NT2/D1 (cell line): ENCODE measurements around the gene TMEM255B.

Experiments used
- SUZ12 ChIP-seq: IDR thresholded peaks from 2 replicates; pipeline ENCODE4 v1.6.1; 2011; ENCODE audit not compliant: insufficient read length, insufficient read depth; ENCODE audit errors: extremely low read depth
- YY1 ChIP-seq: IDR thresholded peaks from 2 replicates; pipeline ENCODE4 v1.6.1; 2011; ENCODE audit not compliant: insufficient read length, insufficient read depth
- ZNF274 ChIP-seq: IDR thresholded peaks from 2 replicates; pipeline ENCODE4 v1.6.1; 2011; ENCODE audit warnings: mild to moderate bottlenecking, low read depth, low read length

DNA sequence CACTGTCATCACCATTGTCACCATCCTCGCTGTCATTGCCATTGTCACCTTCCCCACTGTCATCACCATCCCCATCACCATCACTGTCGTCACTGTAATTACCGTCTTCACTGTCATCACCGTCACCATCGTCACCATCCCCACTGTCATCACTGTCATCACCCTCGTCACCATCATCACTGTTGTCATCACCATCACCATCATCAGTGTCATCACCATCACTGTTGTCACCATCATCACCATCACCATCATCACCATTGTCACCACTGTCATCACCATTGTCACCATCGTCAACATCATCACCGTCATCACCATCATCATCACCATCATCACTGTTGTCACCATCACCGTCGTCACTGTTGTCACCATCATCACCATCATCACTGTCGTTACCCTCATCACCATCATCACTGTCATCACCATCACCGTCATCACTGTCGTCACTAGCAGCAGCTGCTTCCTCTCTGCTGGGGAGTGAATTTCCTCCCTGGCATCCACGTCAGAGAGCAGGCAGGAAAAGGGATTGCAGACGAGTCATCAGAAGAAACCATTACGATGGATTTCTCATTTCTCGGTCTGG lies 27.3 kb downstream of the TMEM255B start:
- TF ChIP-seq YY1: no peak
- no peak for TF ChIP-seq SUZ12
- no peak for TF ChIP-seq ZNF274
